GM12878 (cell line): ENCODE data around the gene PRMT5. TPM values are rescaled to one million over a fixed set of nuclear protein-coding genes. Genes with fewer than 3 reads are reported as not detected.

Experiments
- BMI1 ChIP-seq: fragments of 450-650 bp; IDR thresholded peaks from 2 replicates; pipeline ENCODE4 v1.6.1; 2016; ENCODE audit warnings: mild to moderate bottlenecking, moderate library complexity, borderline replicate concordance
- CBX5 ChIP-seq: sonication (generic); IDR thresholded peaks from 2 replicates; pipeline ENCODE4 v1.6.1; 2016; ENCODE audit warnings: low read depth, moderate library complexity, mild to moderate bottlenecking, inconsistent platforms
- DPF2 ChIP-seq: fragments of 450-650 bp; IDR thresholded peaks from 2 replicates; pipeline ENCODE4 v1.6.1; 2017; ENCODE audit warnings: mild to moderate bottlenecking
- EGR1 ChIP-seq, 2 experiments: IDR thresholded peaks; 1 replicate in 1 of 2; 2 replicates in 1 of 2; pipeline ENCODE4 v1.6.1; 2011 to 2012; ENCODE audit warnings: low read depth in 2 of 2, low read length in 2 of 2, borderline replicate concordance in 1 of 2, mild to moderate bottlenecking in 1 of 2, moderate library complexity in 1 of 2
- ESRRA ChIP-seq: IDR thresholded peaks from 2 replicates; pipeline ENCODE4 v1.6.1; 2012; ENCODE audit warnings: mild to moderate bottlenecking, low read length, improper control_type of control experiment
- GABPA ChIP-seq: IDR thresholded peaks from 2 replicates; pipeline ENCODE4 v1.6.1; 2014; ENCODE audit warnings: antibody characterized with exemption, low read depth, mild to moderate bottlenecking, inconsistent platforms
- MEF2B ChIP-seq: fragments of 450-650 bp; IDR thresholded peaks from 2 replicates; pipeline ENCODE4 v1.6.1; 2018; ENCODE audit warnings: mild to moderate bottlenecking, moderate library complexity; ENCODE audit not compliant: partially characterized antibody, poor library complexity, severe bottlenecking
- MTA3 ChIP-seq: IDR thresholded peaks from 2 replicates; pipeline ENCODE4 v1.6.1; 2012; ENCODE audit warnings: low read length, inconsistent platforms, borderline replicate concordance
- MYC ChIP-seq: IDR thresholded peaks from 2 replicates; pipeline ENCODE4 v1.6.1; 2011; ENCODE audit warnings: mild to moderate bottlenecking, low read length, moderate library complexity, inconsistent platforms; ENCODE audit not compliant: insufficient read depth, insufficient replicate concordance, insufficient read length, severe bottlenecking
- NFYA ChIP-seq: IDR thresholded peaks from 2 replicates; pipeline ENCODE4 v1.6.1; 2011; ENCODE audit warnings: low read depth, mild to moderate bottlenecking, low read length, improper control_type of control experiment, borderline replicate concordance
- NFYB ChIP-seq: IDR thresholded peaks from 2 replicates; pipeline ENCODE4 v1.6.1; 2011; ENCODE audit warnings: low read depth, mild to moderate bottlenecking, low read length, improper control_type of control experiment, moderate library complexity; ENCODE audit not compliant: insufficient read depth
- RBBP5 ChIP-seq: fragments of 200-600 bp; sonication (generic); conservative IDR thresholded peaks from 2 replicates; pipeline ENCODE4 v1.6.1; 2016
- SIN3A ChIP-seq: IDR thresholded peaks from 2 replicates; pipeline ENCODE4 v1.6.1; 2012; ENCODE audit warnings: low read depth, low read length, improper control_type of control experiment
- SIX5 ChIP-seq: IDR thresholded peaks from 2 replicates; pipeline ENCODE4 v1.6.1; 2011; ENCODE audit warnings: mild to moderate bottlenecking, low read depth, low read length, moderate library complexity; ENCODE audit not compliant: severe bottlenecking
- SMARCA5 ChIP-seq: fragments of 450-650 bp; IDR thresholded peaks from 2 replicates; pipeline ENCODE4 v1.6.1; 2017; ENCODE audit warnings: mild to moderate bottlenecking
- SP1 ChIP-seq: IDR thresholded peaks from one replicate; pipeline ENCODE4 v1.6.1; 2011; ENCODE audit warnings: low read depth, low read length
- STAT1 ChIP-seq: fragments of 450-650 bp; conservative IDR thresholded peaks from 2 replicates; pipeline ENCODE4 v1.6.1; 2014; ENCODE audit warnings: antibody characterized with exemption, mild to moderate bottlenecking
- TARDBP ChIP-seq: IDR thresholded peaks from 2 replicates; pipeline ENCODE4 v1.6.1; 2016; ENCODE audit warnings: borderline replicate concordance
- TCF12 ChIP-seq: IDR thresholded peaks from 2 replicates; pipeline ENCODE4 v1.6.1; 2011; ENCODE audit warnings: low read depth, mild to moderate bottlenecking, low read length
- ZNF24 ChIP-seq: fragments of 450-650 bp; IDR thresholded peaks from 2 replicates; pipeline ENCODE4 v1.6.1; 2017; ENCODE audit warnings: antibody characterized with exemption, mild to moderate bottlenecking
- ZNF274 ChIP-seq: IDR thresholded peaks from one replicate; pipeline ENCODE4 v1.8.0; 2011; ENCODE audit not compliant: insufficient read length, insufficient read depth
- polyA plus RNA-seq, 11 experiments: library from polyadenylated mRNA; depleted of rRNA in 4 of 11; unstranded in 6 of 11; stranded (reverse) in 5 of 11; fragments of >200 nt; fragmentation: Nextera tagmentation in 4 of 11; fragmentation: Illumina TruSeq in 1 of 11; extraction: Ambion mirVana in 4 of 11; extraction: Trizol in 1 of 11; gene quantifications; 1 replicate in 1 of 11; 2 replicates in 10 of 11; pipeline versions ENCODE4 v1.2.1 to v1.2.3, GENCODE V29; 2011 to 2016; ENCODE audit warnings: inconsistent platforms in 2 of 11, missing spikeins in 2 of 11, low read depth in 1 of 11
- total RNA-seq, 4 experiments: library from RNA; depleted of rRNA in 3 of 4; stranded (reverse); fragments of >200 nt in 3 of 4; fragmentation: Illumina TruSeq in 1 of 4; extraction: Trizol in 1 of 4; gene quantifications; 2 replicates each; pipeline versions ENCODE4 v1.2.1 to v1.2.3, GENCODE V29; 2013 to 2021
- TF ChIP-seq, protein P1 (sequence below): fragments of 450-650 bp; IDR thresholded peaks from 2 replicates; pipeline ENCODE4 v1.6.1; 2017; ENCODE audit warnings: mild to moderate bottlenecking
- TF ChIP-seq, protein P2 (sequence below): fragments of 450-650 bp; IDR thresholded peaks from 2 replicates; pipeline ENCODE4 v1.6.1; 2016; ENCODE audit warnings: mild to moderate bottlenecking
- TF ChIP-seq, protein P3 (sequence below): fragments of 450-650 bp; IDR thresholded peaks from 2 replicates; pipeline ENCODE4 v1.6.1; 2014; ENCODE audit warnings: mild to moderate bottlenecking
- TF ChIP-seq, protein P4 (sequence below): IDR thresholded peaks from 2 replicates; pipeline ENCODE4 v1.6.1; 2012; ENCODE audit warnings: low read length, inconsistent platforms

Gene PRMT5
- total and polyA plus RNA-seq, 10 of the 15 experiments (the other 5 are each of a cell fraction or from before 2014, with no cell fraction given): 54.3 to 221 (median 111) TPM

DNA sequence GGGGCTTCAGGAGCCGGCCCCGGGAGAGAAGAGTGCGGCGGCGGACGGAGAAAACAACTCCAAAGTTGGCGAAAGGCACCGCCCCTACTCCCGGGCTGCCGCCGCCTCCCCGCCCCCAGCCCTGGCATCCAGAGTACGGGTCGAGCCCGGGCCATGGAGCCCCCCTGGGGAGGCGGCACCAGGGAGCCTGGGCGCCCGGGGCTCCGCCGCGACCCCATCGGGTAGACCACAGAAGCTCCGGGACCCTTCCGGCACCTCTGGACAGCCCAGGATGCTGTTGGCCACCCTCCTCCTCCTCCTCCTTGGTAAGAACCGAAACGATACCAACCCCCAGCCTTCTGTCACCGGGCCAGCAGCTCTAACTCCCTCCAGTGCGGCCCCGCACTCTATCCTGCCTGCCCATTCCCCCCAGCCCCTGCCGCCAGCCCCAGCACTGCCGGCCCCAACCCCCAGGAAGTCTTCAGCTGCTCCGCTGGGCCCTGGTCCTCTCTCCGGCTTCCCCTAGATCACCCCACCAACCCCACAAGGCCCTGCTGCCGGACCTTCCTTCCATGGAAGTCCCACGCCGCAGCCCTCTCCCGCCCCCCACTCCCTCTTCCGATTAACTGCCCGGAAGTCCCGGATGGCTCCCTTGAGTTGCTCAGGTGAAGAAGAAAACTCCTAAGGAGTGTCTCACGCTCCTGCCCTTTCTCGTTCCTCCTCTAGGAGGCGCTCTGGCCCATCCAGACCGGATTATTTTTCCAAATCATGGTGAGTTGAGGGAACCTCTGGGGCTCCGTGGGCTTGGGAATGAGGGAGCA, 56.9 kb downstream of the PRMT5 start (continued):
- no peak for TF ChIP-seq ZNF274
- TF ChIP-seq RBBP5: no peak
- TF ChIP-seq NFYB: no peak
- no peak for TF ChIP-seq SIX5
- TF ChIP-seq MYC: no peak
- TF ChIP-seq, protein P1, sequence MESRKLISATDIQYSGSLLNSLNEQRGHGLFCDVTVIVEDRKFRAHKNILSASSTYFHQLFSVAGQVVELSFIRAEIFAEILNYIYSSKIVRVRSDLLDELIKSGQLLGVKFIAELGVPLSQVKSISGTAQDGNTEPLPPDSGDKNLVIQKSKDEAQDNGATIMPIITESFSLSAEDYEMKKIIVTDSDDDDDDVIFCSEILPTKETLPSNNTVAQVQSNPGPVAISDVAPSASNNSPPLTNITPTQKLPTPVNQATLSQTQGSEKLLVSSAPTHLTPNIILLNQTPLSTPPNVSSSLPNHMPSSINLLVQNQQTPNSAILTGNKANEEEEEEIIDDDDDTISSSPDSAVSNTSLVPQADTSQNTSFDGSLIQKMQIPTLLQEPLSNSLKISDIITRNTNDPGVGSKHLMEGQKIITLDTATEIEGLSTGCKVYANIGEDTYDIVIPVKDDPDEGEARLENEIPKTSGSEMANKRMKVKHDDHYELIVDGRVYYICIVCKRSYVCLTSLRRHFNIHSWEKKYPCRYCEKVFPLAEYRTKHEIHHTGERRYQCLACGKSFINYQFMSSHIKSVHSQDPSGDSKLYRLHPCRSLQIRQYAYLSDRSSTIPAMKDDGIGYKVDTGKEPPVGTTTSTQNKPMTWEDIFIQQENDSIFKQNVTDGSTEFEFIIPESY: no peak
- TF ChIP-seq CBX5: no peak
- no peak for TF ChIP-seq ESRRA
- TF ChIP-seq GABPA: peak; percentile 44; the same call in 1 of the 2 replicates
- no peak for TF ChIP-seq STAT1
- no peak for TF ChIP-seq ZNF24
- TF ChIP-seq TCF12: no peak
- TF ChIP-seq DPF2: peak; percentile 75
- no peak for TF ChIP-seq BMI1
- TF ChIP-seq, protein P2, sequence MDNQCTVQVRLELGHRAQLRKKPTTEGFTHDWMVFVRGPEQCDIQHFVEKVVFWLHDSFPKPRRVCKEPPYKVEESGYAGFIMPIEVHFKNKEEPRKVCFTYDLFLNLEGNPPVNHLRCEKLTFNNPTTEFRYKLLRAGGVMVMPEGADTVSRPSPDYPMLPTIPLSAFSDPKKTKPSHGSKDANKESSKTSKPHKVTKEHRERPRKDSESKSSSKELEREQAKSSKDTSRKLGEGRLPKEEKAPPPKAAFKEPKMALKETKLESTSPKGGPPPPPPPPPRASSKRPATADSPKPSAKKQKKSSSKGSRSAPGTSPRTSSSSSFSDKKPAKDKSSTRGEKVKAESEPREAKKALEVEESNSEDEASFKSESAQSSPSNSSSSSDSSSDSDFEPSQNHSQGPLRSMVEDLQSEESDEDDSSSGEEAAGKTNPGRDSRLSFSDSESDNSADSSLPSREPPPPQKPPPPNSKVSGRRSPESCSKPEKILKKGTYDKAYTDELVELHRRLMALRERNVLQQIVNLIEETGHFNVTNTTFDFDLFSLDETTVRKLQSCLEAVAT: no peak
- no peak for TF ChIP-seq MEF2B
- no peak for TF ChIP-seq EGR1 (IDR thresholded peaks at IDR 0.05; ENCODE audit: borderline replicate concordance in 1 of 2, low read depth in 2 of 2, low read length in 2 of 2)
- TF ChIP-seq, protein P3, sequence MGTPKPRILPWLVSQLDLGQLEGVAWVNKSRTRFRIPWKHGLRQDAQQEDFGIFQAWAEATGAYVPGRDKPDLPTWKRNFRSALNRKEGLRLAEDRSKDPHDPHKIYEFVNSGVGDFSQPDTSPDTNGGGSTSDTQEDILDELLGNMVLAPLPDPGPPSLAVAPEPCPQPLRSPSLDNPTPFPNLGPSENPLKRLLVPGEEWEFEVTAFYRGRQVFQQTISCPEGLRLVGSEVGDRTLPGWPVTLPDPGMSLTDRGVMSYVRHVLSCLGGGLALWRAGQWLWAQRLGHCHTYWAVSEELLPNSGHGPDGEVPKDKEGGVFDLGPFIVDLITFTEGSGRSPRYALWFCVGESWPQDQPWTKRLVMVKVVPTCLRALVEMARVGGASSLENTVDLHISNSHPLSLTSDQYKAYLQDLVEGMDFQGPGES: no peak
- peak; percentile 95 for TF ChIP-seq SMARCA5
- TF ChIP-seq MTA3: no peak
- peak; percentile 53; the same call in 1 of the 2 replicates for TF ChIP-seq SIN3A
- TF ChIP-seq NFYA: no peak
- TF ChIP-seq TARDBP: no peak
- no peak for TF ChIP-seq SP1
- TF ChIP-seq, protein P4, sequence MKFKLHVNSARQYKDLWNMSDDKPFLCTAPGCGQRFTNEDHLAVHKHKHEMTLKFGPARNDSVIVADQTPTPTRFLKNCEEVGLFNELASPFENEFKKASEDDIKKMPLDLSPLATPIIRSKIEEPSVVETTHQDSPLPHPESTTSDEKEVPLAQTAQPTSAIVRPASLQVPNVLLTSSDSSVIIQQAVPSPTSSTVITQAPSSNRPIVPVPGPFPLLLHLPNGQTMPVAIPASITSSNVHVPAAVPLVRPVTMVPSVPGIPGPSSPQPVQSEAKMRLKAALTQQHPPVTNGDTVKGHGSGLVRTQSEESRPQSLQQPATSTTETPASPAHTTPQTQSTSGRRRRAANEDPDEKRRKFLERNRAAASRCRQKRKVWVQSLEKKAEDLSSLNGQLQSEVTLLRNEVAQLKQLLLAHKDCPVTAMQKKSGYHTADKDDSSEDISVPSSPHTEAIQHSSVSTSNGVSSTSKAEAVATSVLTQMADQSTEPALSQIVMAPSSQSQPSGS: no peak
